SK-MEL-5 (cell line): Measurements from ENCODE around the gene SSR4. TPM values are rescaled to one million over a fixed set of nuclear protein-coding genes. Genes with fewer than 3 reads are reported as not detected.
"Not testable (repeated sequence)": the region's sequence is repeated elsewhere in the genome, so short reads cannot be mapped to it uniquely, and the experiment has no call there.

Source experiments
- DNase-seq: peaks from one replicate; pipeline ENCODE4 v3.0.0-alpha.2; 2016; ENCODE audit warnings: low read depth, low spot score
- in situ Hi-C: cut with HindIII; loops from 2 replicates; pipeline ENCODE4 v1.10.0; 2016; ENCODE audit warnings: low sequenced_read_pairs, high pct_unique_total_duplicates, low pct_unique_long_range_greater_than_20kb
- total RNA-seq: library from RNA; depleted of rRNA; stranded (reverse); fragments of >200 nt; shearing (Covaris generic); gene quantifications from 2 replicates; pipeline ENCODE4 v1.2.3, GENCODE V29; 2014

The SSR4 gene
- total RNA-seq, 1 experiment from 2014 or later, result 382 TPM

GRCh38 chrX:153816831-153817690 is 22.6 kb downstream of the SSR4 start:
- in situ Hi-C loops, result no loop called here
- no peak for DNase-seq

GRCh38 chrX:153818064-153818463 is 23.6 kb downstream of the SSR4 start:
- in situ Hi-C loops, DNase-seq: not testable (repeated sequence)

- in situ Hi-C loops, result no loop called here
- no peak for DNase-seq
Measured at GRCh38 chrX:153818571-153819383, 24.3 kb downstream of the SSR4 start.

GRCh38 chrX:153819384-153820040 is 25.0 kb downstream of the SSR4 start:
- no peak for DNase-seq
- in situ Hi-C loops, result no loop called here

GRCh38 chrX:153820601-153821000 is 26.1 kb downstream of the SSR4 start:
- in situ Hi-C loops, result no loop called here

GRCh38 chrX:153821066-153821465 is 26.6 kb downstream of the SSR4 start:
- in situ Hi-C loops, result no loop called here
- no peak for DNase-seq

More at GRCh38 chrX:153820601-153821000, 26.1 kb downstream of the SSR4 start:
- no peak for DNase-seq

- DNase-seq, result no peak
- in situ Hi-C loops, result no loop called here
Measured at GRCh38 chrX:153824348-153824747, 29.9 kb downstream of the SSR4 start.

GRCh38 chrX:153825042-153825441 is 30.6 kb downstream of the SSR4 start:
- no peak for DNase-seq
- in situ Hi-C loops, result no loop called here

GRCh38 chrX:153827016-153827415 is 32.5 kb downstream of the SSR4 start:
- in situ Hi-C loops, result no loop called here
- DNase-seq, result no peak

GRCh38 chrX:153827903-153828302 is 33.4 kb downstream of the SSR4 start:
- in situ Hi-C loops, result no loop called here

GRCh38 chrX:153828308-153828707 is 33.8 kb downstream of the SSR4 start:
- no peak for DNase-seq
- in situ Hi-C loops, result no loop called here

More at GRCh38 chrX:153827903-153828302, 33.4 kb downstream of the SSR4 start:
- DNase-seq, result no peak

GRCh38 chrX:153828723-153829548 is 34.5 kb downstream of the SSR4 start:
- no peak for DNase-seq
- in situ Hi-C loops, result no loop called here

- in situ Hi-C loops, result no loop called here
- DNase-seq, result no peak
Measured at GRCh38 chrX:153829549-153829798, 35.0 kb downstream of the SSR4 start.

GRCh38 chrX:153829799-153830639 is 35.6 kb downstream of the SSR4 start, which contains the start of gene PDZD4:
Gene PDZD4 (minus strand): TSS chrX:153830544. CDS start chrX:153830298, 246 bp downstream.
- in situ Hi-C loops, result no loop called here
- no peak for DNase-seq

- in situ Hi-C loops, result no loop called here
Measured at GRCh38 chrX:153830640-153831428, 36.4 kb downstream of the SSR4 start.

More at GRCh38 chrX:153830640-153831428, 36.4 kb downstream of the SSR4 start:
- no peak for DNase-seq
